Nephron (organoid): ENCODE data around the gene TM9SF3.

Experiments
- H3K27ac Mint-ChIP-seq, 3 experiments: 2 replicates each; pipeline ENCODE4 v1.8.0; 2020; ENCODE audit warnings: mixed read lengths in 3 of 3, mild to moderate bottlenecking in 2 of 3, moderate library complexity in 1 of 3
- H3K27me3 Mint-ChIP-seq: 2 replicates; pipeline ENCODE4 v1.8.0; 2021; ENCODE audit warnings: low read depth, mild to moderate bottlenecking, moderate library complexity, mixed read lengths
- H3K36me3 Mint-ChIP-seq: 2 replicates; pipeline ENCODE4 v1.8.0; 2020; ENCODE audit warnings: low read depth, mixed read lengths
- H3K4me1 Mint-ChIP-seq: 2 replicates; pipeline ENCODE4 v1.8.0; 2020; ENCODE audit warnings: mixed read lengths
- H3K4me3 Mint-ChIP-seq, 3 experiments: 2 replicates each; pipeline ENCODE4 v1.8.0; 2020; ENCODE audit warnings: mild to moderate bottlenecking in 3 of 3, mixed read lengths in 3 of 3, moderate library complexity in 2 of 3
- H3K9me3 Mint-ChIP-seq: 2 replicates; pipeline ENCODE4 v1.8.0; 2020; ENCODE audit warnings: mixed read lengths
- TF ChIP-seq, protein P1 (sequence below), 3 experiments: fragments of 200-600 bp; sonication (generic); IDR thresholded peaks; one replicate each; pipeline ENCODE4 v1.5.0; 2021; ENCODE audit warnings: antibody characterized with exemption in 3 of 3; ENCODE audit not compliant: unreplicated experiment in 3 of 3

The TM9SF3 gene

DNA sequence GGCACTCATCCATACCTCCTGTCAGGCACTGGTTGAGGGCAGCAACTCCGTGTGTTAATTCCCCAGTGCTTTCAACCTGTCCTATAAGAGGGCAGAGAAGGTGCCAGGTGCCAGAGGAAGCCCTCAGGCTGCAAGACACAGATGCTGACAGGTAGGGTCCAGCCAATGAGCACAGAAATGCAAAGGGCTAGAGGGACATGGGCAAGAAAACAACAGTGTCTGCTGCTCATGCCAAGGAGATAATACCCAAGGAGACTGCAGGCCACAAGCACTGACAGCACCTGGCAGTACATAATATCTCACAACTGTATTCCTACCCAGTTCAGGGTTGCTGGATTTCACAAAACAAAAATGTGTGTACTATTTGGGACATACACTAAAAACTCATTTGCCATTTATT lies 38.4 kb upstream of the TM9SF3 start:
- Mint-ChIP-seq H3K9me3 (no peaks in the 10 kb centered on the region), H3K4me1 (no peaks in the 10 kb centered on the region), H3K27me3 (no peaks in the 10 kb centered on the region), H3K27ac (no peak overlapping the region), H3K36me3 (no peaks in the 10 kb centered on the region), H3K4me3 (no peak overlapping the region)
- TF ChIP-seq, protein P1, sequence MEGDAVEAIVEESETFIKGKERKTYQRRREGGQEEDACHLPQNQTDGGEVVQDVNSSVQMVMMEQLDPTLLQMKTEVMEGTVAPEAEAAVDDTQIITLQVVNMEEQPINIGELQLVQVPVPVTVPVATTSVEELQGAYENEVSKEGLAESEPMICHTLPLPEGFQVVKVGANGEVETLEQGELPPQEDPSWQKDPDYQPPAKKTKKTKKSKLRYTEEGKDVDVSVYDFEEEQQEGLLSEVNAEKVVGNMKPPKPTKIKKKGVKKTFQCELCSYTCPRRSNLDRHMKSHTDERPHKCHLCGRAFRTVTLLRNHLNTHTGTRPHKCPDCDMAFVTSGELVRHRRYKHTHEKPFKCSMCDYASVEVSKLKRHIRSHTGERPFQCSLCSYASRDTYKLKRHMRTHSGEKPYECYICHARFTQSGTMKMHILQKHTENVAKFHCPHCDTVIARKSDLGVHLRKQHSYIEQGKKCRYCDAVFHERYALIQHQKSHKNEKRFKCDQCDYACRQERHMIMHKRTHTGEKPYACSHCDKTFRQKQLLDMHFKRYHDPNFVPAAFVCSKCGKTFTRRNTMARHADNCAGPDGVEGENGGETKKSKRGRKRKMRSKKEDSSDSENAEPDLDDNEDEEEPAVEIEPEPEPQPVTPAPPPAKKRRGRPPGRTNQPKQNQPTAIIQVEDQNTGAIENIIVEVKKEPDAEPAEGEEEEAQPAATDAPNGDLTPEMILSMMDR (IDR thresholded peaks at IDR 0.05; ENCODE audit: unreplicated experiment in 3 of 3): no peak

DNA sequence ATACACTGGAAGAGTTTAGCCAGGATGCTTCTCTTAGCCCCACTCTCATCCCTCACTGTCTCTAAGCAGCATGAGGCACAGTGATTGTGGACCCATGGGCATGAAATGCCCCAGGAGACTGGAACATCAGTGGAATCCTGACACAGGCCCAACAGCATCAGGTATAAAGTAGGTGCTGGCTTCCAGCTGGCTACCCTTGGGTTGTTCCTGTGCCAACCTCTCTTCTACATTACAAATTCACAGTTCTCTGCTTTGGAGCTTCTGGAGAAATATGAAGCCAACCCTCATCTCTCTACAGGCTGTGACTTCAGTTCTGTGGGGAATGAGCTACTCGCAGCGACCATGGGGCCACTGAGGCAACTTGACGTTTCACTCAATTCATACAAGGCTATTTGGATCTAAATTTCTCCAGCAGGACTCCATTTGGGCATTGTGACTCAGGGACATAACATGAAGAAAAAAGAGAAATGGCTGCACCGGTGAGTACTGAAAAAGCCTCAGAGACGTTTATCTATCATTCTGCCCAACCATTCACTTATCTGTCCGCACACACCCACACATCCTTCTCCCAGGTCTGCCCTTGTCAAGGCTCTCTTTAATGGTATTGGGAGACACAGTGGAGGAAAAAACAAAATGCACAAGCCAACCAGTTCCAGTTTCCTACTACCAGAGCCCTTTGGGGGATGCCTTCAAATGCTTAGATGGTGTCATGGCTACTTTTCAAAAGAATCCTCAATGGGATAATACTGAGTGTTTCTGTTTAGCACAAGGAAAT lies 35.4 kb upstream of the TM9SF3 start:
- H3K9me3 Mint-ChIP-seq: no peaks in the 10 kb centered on the region
- H3K36me3 Mint-ChIP-seq: no peaks in the 10 kb centered on the region
- H3K4me3 Mint-ChIP-seq: no peak overlapping the region
- no peak overlapping the region for H3K27ac Mint-ChIP-seq
- peaks cover 22% of the 10 kb centered on the region for H3K4me1 Mint-ChIP-seq
- TF ChIP-seq, protein P1 (IDR thresholded peaks at IDR 0.05; ENCODE audit: unreplicated experiment in 3 of 3): no peak
- H3K27me3 Mint-ChIP-seq: peaks cover under 1% of the 10 kb centered on the region

DNA sequence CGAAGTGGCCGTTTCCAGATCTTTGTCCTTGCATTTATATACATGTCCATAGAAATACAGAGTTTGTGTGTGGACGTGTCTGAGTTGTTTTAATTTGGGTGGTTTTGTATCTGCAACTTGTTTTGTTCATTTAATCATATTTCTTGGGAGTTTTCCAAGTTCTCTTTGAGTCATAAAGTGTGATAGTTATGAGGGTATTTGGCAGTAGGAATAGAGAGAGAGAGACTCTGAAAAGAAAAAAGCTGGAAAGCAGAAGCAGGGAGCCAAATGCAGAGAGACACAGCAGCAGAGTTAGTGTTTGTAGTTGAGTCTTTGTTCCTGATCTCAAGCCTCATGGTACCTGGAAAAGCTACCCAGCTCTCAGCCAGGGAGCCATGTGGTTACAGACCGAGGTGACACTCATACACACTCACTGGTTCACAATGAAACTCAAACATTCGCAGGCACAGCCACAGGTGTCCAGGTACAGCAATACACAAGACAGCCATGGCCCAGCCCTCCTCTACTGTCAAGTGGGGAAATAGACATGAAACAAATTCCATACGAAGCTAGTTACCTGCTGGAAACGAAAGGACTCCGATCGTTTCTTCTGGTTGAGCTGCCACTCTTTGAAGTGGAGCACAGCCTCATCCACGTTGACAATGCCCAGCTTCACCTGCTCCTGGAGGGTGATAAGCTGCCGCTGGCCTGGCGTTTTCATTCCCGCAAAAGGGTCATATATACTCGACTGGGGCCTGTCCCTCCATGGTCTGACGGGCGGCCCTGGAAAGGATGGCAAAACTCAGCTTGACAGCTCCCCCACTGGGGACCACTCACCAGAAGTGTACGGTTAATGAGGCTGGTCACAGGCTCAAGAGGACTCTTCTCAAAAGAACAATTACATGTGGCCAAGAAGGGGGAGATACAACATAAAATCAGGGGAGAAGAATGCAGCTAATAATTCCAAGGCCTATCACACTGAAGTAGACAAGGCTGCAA lies 33.3 kb upstream of the TM9SF3 start:
- Mint-ChIP-seq H3K4me1 (peaks cover 22% of the 10 kb centered on the region), H3K36me3 (no peaks in the 10 kb centered on the region), H3K27ac (peak overlapping the region in 2 of 3 experiments; percentile 1 to 10), H3K9me3 (no peaks in the 10 kb centered on the region), H3K27me3 (peaks cover 4% of the 10 kb centered on the region), H3K4me3 (no peak overlapping the region)
- TF ChIP-seq, protein P1 (IDR thresholded peaks at IDR 0.05; ENCODE audit: unreplicated experiment in 3 of 3): no peak

- H3K36me3 Mint-ChIP-seq: no peaks in the 10 kb centered on the region
- H3K27ac Mint-ChIP-seq: no peak overlapping the region
- H3K9me3 Mint-ChIP-seq: no peaks in the 10 kb centered on the region
- H3K4me1 Mint-ChIP-seq: peaks cover 22% of the 10 kb centered on the region
- H3K4me3 Mint-ChIP-seq: no peak overlapping the region
- H3K27me3 Mint-ChIP-seq: peaks cover 4% of the 10 kb centered on the region
- TF ChIP-seq, protein P1 (IDR thresholded peaks at IDR 0.05; ENCODE audit: unreplicated experiment in 3 of 3): no peak
Measured at GRCh38 chr10:96619120-96619519, 32.3 kb upstream of the TM9SF3 start.

- Mint-ChIP-seq H3K27ac (no peak overlapping the region), H3K36me3 (no peaks in the 10 kb centered on the region), H3K4me1 (peaks cover 22% of the 10 kb centered on the region), H3K4me3 (no peak overlapping the region), H3K27me3 (peaks cover 4% of the 10 kb centered on the region), H3K9me3 (no peaks in the 10 kb centered on the region)
- TF ChIP-seq, protein P1 (IDR thresholded peaks at IDR 0.05; ENCODE audit: unreplicated experiment in 3 of 3): no peak
Measured at GRCh38 chr10:96618653-96619052, 31.8 kb upstream of the TM9SF3 start.
